ENCODE measurements around the gene PROP1.
"Not testable (repeated sequence)": the region's sequence is repeated elsewhere in the genome, so short reads cannot be mapped to it uniquely, and the experiment has no call there.

- not testable (repeated sequence) for TF ChIP-seq CTCF, POLR2A (IDR thresholded peaks at IDR 0.05)
These were observed 18.4 kb downstream of the PROP1 start for GRCh38 chr5:177977600-177977999.

All from vagina (tissue), 2 donors.